Smooth muscle cell (in vitro differentiated cells): ENCODE data around the gene TGM2. TPM values are rescaled to one million over a fixed set of nuclear protein-coding genes. Genes with fewer than 3 reads are reported as not detected.
A peak's percentile ranks its signal among the peaks of the same experiment; 100 is the strongest.

Experiments used
- DNase-seq: peaks from one replicate; lab custom pipeline; 2025; ENCODE audit not compliant: unreplicated experiment; lab: John Stamatoyannopoulos, UW
- H2AFZ ChIP-seq: fragments of 200-600 bp; sonication (generic); 2 replicates; pipeline ENCODE4 v1.6.0; 2016; ENCODE audit warnings: antibody characterized with exemption, low read depth, mild to moderate bottlenecking
- H3F3A ChIP-seq: fragments of 200-600 bp; sonication (generic); 2 replicates; pipeline ENCODE4 v1.6.0; 2017; ENCODE audit warnings: antibody characterized with exemption, low read depth
- H3K27ac ChIP-seq: fragments of 200-600 bp; sonication (generic); 2 replicates; pipeline ENCODE4 v1.5.1; 2016; ENCODE audit warnings: low read depth, mild to moderate bottlenecking
- H3K27me3 ChIP-seq: fragments of 200-600 bp; sonication (generic); 2 replicates; pipeline ENCODE4 v1.6.1; 2016; ENCODE audit warnings: low read depth, mild to moderate bottlenecking
- H3K36me3 ChIP-seq: fragments of 200-600 bp; sonication (generic); 2 replicates; pipeline ENCODE4 v1.5.1; 2016; ENCODE audit warnings: low read depth
- H3K4me1 ChIP-seq: fragments of 200-600 bp; sonication (generic); 2 replicates; pipeline ENCODE4 v1.5.1; 2016; ENCODE audit warnings: low read depth
- H3K4me2 ChIP-seq: fragments of 200-600 bp; sonication (generic); 2 replicates; pipeline ENCODE4 v1.6.0; 2016; ENCODE audit warnings: mild to moderate bottlenecking
- H3K4me3 ChIP-seq: fragments of 200-600 bp; sonication (generic); 2 replicates; pipeline ENCODE4 v1.5.1; 2016; ENCODE audit warnings: mild to moderate bottlenecking
- H3K79me2 ChIP-seq: fragments of 200-600 bp; sonication (generic); 2 replicates; pipeline ENCODE4 v1.6.0; 2016; ENCODE audit warnings: low read depth, mild to moderate bottlenecking
- H3K9ac ChIP-seq: fragments of 200-600 bp; sonication (generic); 2 replicates; pipeline ENCODE4 v1.6.0; 2016; ENCODE audit warnings: low read depth
- H3K9me3 ChIP-seq: fragments of 200-600 bp; sonication (generic); replicated peaks from 2 replicates; pipeline ENCODE4 v1.5.1; 2016; ENCODE audit warnings: low read depth
- H4K20me1 ChIP-seq: fragments of 200-600 bp; sonication (generic); 2 replicates; pipeline ENCODE4 v1.6.0; 2016; ENCODE audit warnings: low read depth
- WGBS: methylation state at CpG from one replicate; pipeline ENCODE4 v1.1.7; 2016; ENCODE audit warnings: low lambda C conversion rate; 5-methylcytosine and 5-hydroxymethylcytosine counted together
- polyA plus RNA-seq: library from polyadenylated mRNA; unstranded; fragments of >200 nt; fragmentation: Nextera tagmentation; extraction: Ambion mirVana; gene quantifications from 2 replicates; pipeline ENCODE4 v1.2.1, GENCODE V29; 2016
- total RNA-seq: library from RNA; depleted of rRNA; stranded (reverse); fragments of >200 nt; gene quantifications from 2 replicates; pipeline ENCODE4 v1.2.3, GENCODE V29; 2014
- TF ChIP-seq, protein P1 (sequence below): fragments of 200-600 bp; sonication (generic); IDR thresholded peaks from 2 replicates; pipeline ENCODE4 v1.5.1; 2017; ENCODE audit warnings: borderline replicate concordance, mild to moderate bottlenecking, antibody characterized with exemption; ENCODE audit not compliant: insufficient read depth, poor library complexity, severe bottlenecking

TGM2 gene
- total and polyA plus RNA-seq, 2 experiments from 2014 or later = 41.7 to 72.0 TPM

GRCh38 chr20:38129893-38130609 is 35.0 kb downstream of the TGM2 start:
- no peaks in the 10 kb centered on the region for H4K20me1 ChIP-seq
- DNase-seq = no peak
- WGBS = 93% methylated on average over 14 of the region's 15 CpGs
- H2AFZ ChIP-seq = no peak overlapping the region
- no peak overlapping the region for H3K4me3 ChIP-seq
- no peaks in the 10 kb centered on the region for H3K36me3 ChIP-seq
- no peaks in the 10 kb centered on the region for H3K27me3 ChIP-seq
- TF ChIP-seq, protein P1, sequence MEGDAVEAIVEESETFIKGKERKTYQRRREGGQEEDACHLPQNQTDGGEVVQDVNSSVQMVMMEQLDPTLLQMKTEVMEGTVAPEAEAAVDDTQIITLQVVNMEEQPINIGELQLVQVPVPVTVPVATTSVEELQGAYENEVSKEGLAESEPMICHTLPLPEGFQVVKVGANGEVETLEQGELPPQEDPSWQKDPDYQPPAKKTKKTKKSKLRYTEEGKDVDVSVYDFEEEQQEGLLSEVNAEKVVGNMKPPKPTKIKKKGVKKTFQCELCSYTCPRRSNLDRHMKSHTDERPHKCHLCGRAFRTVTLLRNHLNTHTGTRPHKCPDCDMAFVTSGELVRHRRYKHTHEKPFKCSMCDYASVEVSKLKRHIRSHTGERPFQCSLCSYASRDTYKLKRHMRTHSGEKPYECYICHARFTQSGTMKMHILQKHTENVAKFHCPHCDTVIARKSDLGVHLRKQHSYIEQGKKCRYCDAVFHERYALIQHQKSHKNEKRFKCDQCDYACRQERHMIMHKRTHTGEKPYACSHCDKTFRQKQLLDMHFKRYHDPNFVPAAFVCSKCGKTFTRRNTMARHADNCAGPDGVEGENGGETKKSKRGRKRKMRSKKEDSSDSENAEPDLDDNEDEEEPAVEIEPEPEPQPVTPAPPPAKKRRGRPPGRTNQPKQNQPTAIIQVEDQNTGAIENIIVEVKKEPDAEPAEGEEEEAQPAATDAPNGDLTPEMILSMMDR = no peak
- H3K4me1 ChIP-seq = no peaks in the 10 kb centered on the region
- no peaks in the 10 kb centered on the region for H3K9me3 ChIP-seq
- H3K9ac ChIP-seq = no peak overlapping the region
- H3K79me2 ChIP-seq = no peaks in the 10 kb centered on the region
- no peak overlapping the region for H3K27ac ChIP-seq
- peaks cover 16% of the 10 kb centered on the region for H3F3A ChIP-seq
- no peak overlapping the region for H3K4me2 ChIP-seq

GRCh38 chr20:38129248-38129865 is 35.7 kb downstream of the TGM2 start:
- Histone ChIP-seq H2AFZ (no peak overlapping the region), H3K27ac (no peak overlapping the region), H3K4me2 (no peak overlapping the region), H3K36me3 (no peaks in the 10 kb centered on the region), H3K9me3 (no peaks in the 10 kb centered on the region), H3K4me3 (no peak overlapping the region), H3K79me2 (no peaks in the 10 kb centered on the region), H4K20me1 (no peaks in the 10 kb centered on the region), H3F3A (peaks cover 16% of the 10 kb centered on the region), H3K4me1 (no peaks in the 10 kb centered on the region), H3K9ac (no peak overlapping the region), H3K27me3 (no peaks in the 10 kb centered on the region)
- WGBS = 86% methylated on average over 6 of the region's 6 CpGs
- TF ChIP-seq, protein P1 = no peak
- no peak for DNase-seq

- Histone ChIP-seq H3K36me3 (no peaks in the 10 kb centered on the region), H3K79me2 (no peaks in the 10 kb centered on the region), H3K27ac (peak overlapping the region; percentile 78), H3K9me3 (no peaks in the 10 kb centered on the region), H3K4me2 (no peak overlapping the region), H3K9ac (no peak overlapping the region), H2AFZ (no peak overlapping the region), H3K4me1 (no peaks in the 10 kb centered on the region), H3K4me3 (no peak overlapping the region), H3K27me3 (no peaks in the 10 kb centered on the region), H4K20me1 (no peaks in the 10 kb centered on the region), H3F3A (peaks cover 16% of the 10 kb centered on the region)
- WGBS = 95% methylated on average over 2 of the region's 2 CpGs
- no peak for DNase-seq
- TF ChIP-seq, protein P1 = no peak
These were observed 36.4 kb downstream of the TGM2 start for GRCh38 chr20:38128691-38129090.
